ENCODE results near the gene CHPF2. TPM values are rescaled to one million over a fixed set of nuclear protein-coding genes. Genes with fewer than 3 reads are reported as not detected.

Gene CHPF2
- total and polyA plus RNA-seq, 9 donors, result 8.4 to 36.2 (median 27.9) TPM

GRCh38 chr7:151252961-151253711 lies 20.9 kb downstream of the CHPF2 start:
- Histone ChIP-seq H3K4me3 (no peak overlapping the region), H3K9me3 (no peaks in the 10 kb centered on the region), H3K27me3 (no peaks in the 10 kb centered on the region), H3K4me1 (ENCODE audit: insufficient read depth) (peaks cover 22% of the 10 kb centered on the region), H3K36me3 (no peaks in the 10 kb centered on the region), H3K27ac (peak overlapping the region in 1 of 2 donors; percentile 99)
- WGBS, 3 donors, result 40 to 52% (median 42%) methylated on average over 16 to 17 of the region's 17 CpGs
- peak in 1 of 5 donors; percentile 39 for DNase-seq
- TF ChIP-seq EP300 (IDR thresholded peaks at IDR 0.05) (no peak), POLR2A (IDR thresholded peaks at IDR 0.05) (no peak), CTCF (IDR thresholded peaks at IDR 0.05) (no peak)
- intact Hi-C loops (cut with DNase I), result loop anchor here in 1 of 4 donors (5.0 kb wide), 1 partner anchor 49 kb away; no protein-coding TSS in a partner anchor

GRCh38 chr7:151254316-151254715 lies 22.0 kb downstream of the CHPF2 start:
- no peak for DNase-seq
- intact Hi-C loops (cut with DNase I), result loop anchor here in 1 of 4 donors (5.0 kb wide), 1 partner anchor 48 kb away; no protein-coding TSS in a partner anchor
- 75 to 82% (median 79%) methylated on average over 6 to 7 of the region's 7 CpGs for WGBS, 3 donors
- TF ChIP-seq EP300 (IDR thresholded peaks at IDR 0.05) (no peak), POLR2A (IDR thresholded peaks at IDR 0.05) (no peak)
- H3K4me3 ChIP-seq, result no peak overlapping the region
- peaks cover 22% of the 10 kb centered on the region for H3K4me1 ChIP-seq (ENCODE audit: insufficient read depth)
- H3K9me3 ChIP-seq, result no peaks in the 10 kb centered on the region
- no peak overlapping the region for H3K27ac ChIP-seq
- no peaks in the 10 kb centered on the region for H3K36me3 ChIP-seq
- H3K27me3 ChIP-seq, result no peaks in the 10 kb centered on the region

- peaks cover 19% of the 10 kb centered on the region for H3K4me1 ChIP-seq (ENCODE audit: insufficient read depth)
- no peak overlapping the region for H3K27ac ChIP-seq
- DNase-seq, result no peak
- no peaks in the 10 kb centered on the region for H3K27me3 ChIP-seq
- TF ChIP-seq POLR2A (IDR thresholded peaks at IDR 0.05) (no peak), EP300 (IDR thresholded peaks at IDR 0.05) (no peak), CTCF (IDR thresholded peaks at IDR 0.05) (no peak)
- WGBS, 3 donors, result 65 to 77% (median 70%) methylated on average over 11 of the region's 11 CpGs
- intact Hi-C loops (cut with DNase I), result loop anchor here in 1 of 4 donors (5.0 kb wide), 1 partner anchor 47 kb away; no protein-coding TSS in a partner anchor
- H3K36me3 ChIP-seq, result no peaks in the 10 kb centered on the region
- H3K9me3 ChIP-seq, result no peaks in the 10 kb centered on the region
- no peak overlapping the region for H3K4me3 ChIP-seq
These were observed 22.6 kb downstream of the CHPF2 start for GRCh38 chr7:151254851-151255250.

- WGBS, 3 donors, result 21 to 38% (median 23%) methylated on average over 7 of the region's 7 CpGs
- TF ChIP-seq CTCF (IDR thresholded peaks at IDR 0.05) (no peak), EP300 (IDR thresholded peaks at IDR 0.05) (no peak), POLR2A (IDR thresholded peaks at IDR 0.05) (no peak)
These were observed 23.1 kb downstream of the CHPF2 start for GRCh38 chr7:151255390-151255789.

More at GRCh38 chr7:151255390-151255789, 23.1 kb downstream of the CHPF2 start:
- Histone ChIP-seq H3K4me3 (no peak overlapping the region), H3K27me3 (no peaks in the 10 kb centered on the region), H3K9me3 (no peaks in the 10 kb centered on the region), H3K27ac (no peak overlapping the region), H3K4me1 (ENCODE audit: insufficient read depth) (peaks cover 13% of the 10 kb centered on the region), H3K36me3 (no peaks in the 10 kb centered on the region)
- no peak for DNase-seq
- intact Hi-C loops (cut with DNase I), result no loop called here
